MM.1S (cell line): ENCODE measurements around the gene LRCH1.

Experiments used
- DNase-seq: peaks from one replicate; pipeline ENCODE4 v3.0.0-alpha.2; 2015
- H2AFZ ChIP-seq: fragments of 300-600 bp; sonication (generic); 2 replicates; pipeline ENCODE4 v1.6.0; 2016; ENCODE audit warnings: antibody characterized with exemption, low read length
- H3F3A ChIP-seq: fragments of 300-600 bp; sonication (generic); 2 replicates; pipeline ENCODE4 v1.6.1; 2016; ENCODE audit warnings: mild to moderate bottlenecking, antibody characterized with exemption, low read length, moderate library complexity, mixed read lengths; ENCODE audit not compliant: insufficient read depth
- H3K27ac ChIP-seq: fragments of 300-600 bp; sonication (generic); 2 replicates; pipeline ENCODE4 v1.5.1; 2016; ENCODE audit warnings: mild to moderate bottlenecking, low read length
- H3K27me3 ChIP-seq: fragments of 300-600 bp; sonication (generic); replicated peaks from 2 replicates; pipeline ENCODE4 v1.6.0; 2016; ENCODE audit warnings: low read length; ENCODE audit not compliant: insufficient read depth
- H3K36me3 ChIP-seq: fragments of 300-600 bp; sonication (generic); replicated peaks from 2 replicates; pipeline ENCODE4 v1.6.1; 2016; ENCODE audit warnings: mild to moderate bottlenecking, low read length, mixed read lengths; ENCODE audit not compliant: insufficient read depth
- H3K4me1 ChIP-seq: fragments of 300-600 bp; sonication (generic); 2 replicates; pipeline ENCODE4 v1.6.1; 2016; ENCODE audit warnings: low read length, mixed read lengths
- H3K4me2 ChIP-seq: fragments of 300-600 bp; sonication (generic); 2 replicates; pipeline ENCODE4 v1.6.0; 2016; ENCODE audit warnings: low read depth, low read length
- H3K4me3 ChIP-seq: fragments of 300-600 bp; sonication (generic); 2 replicates; pipeline ENCODE4 v1.5.1; 2016; ENCODE audit warnings: low read length, mixed read lengths
- H3K79me2 ChIP-seq: fragments of 300-600 bp; sonication (generic); 2 replicates; pipeline ENCODE4 v1.6.1; 2016; ENCODE audit warnings: mixed run types, low read length, mixed read lengths
- H3K9ac ChIP-seq: fragments of 300-600 bp; sonication (generic); 2 replicates; pipeline ENCODE4 v1.6.1; 2016; ENCODE audit warnings: low read length, mixed read lengths
- H3K9me2 ChIP-seq: fragments of 300-600 bp; sonication (generic); replicated peaks from 2 replicates; pipeline ENCODE4 v1.6.1; 2016; ENCODE audit warnings: mild to moderate bottlenecking, low read length, mixed read lengths; ENCODE audit not compliant: insufficient read depth
- H3K9me3 ChIP-seq: fragments of 300-600 bp; sonication (generic); replicated peaks from 2 replicates; pipeline ENCODE4 v1.6.1; 2016; ENCODE audit warnings: mild to moderate bottlenecking, low read length, mixed read lengths; ENCODE audit not compliant: insufficient read depth
- H4K20me1 ChIP-seq: fragments of 300-600 bp; sonication (generic); 2 replicates; pipeline ENCODE4 v1.6.1; 2016; ENCODE audit warnings: mild to moderate bottlenecking, low read length, moderate library complexity, mixed read lengths; ENCODE audit not compliant: insufficient read depth
- EZH2 ChIP-seq: fragments of 300-600 bp; sonication (generic); optimal IDR thresholded peaks from 2 replicates; pipeline ENCODE3; 2017; ENCODE audit warnings: low read depth, mild to moderate bottlenecking, antibody characterized with exemption, low read length, mixed read lengths
- EZH2phosphoT487 ChIP-seq: fragments of 300-600 bp; sonication (generic); IDR thresholded peaks from 2 replicates; pipeline ENCODE4 v1.6.1; 2018; ENCODE audit warnings: antibody characterized with exemption, low read length
- TF ChIP-seq, protein P1 (sequence below): fragments of 300-600 bp; sonication (generic); IDR thresholded peaks from 2 replicates; pipeline ENCODE4 v1.5.1; 2016; ENCODE audit warnings: antibody characterized with exemption, low read length, mixed read lengths

LRCH1 gene

DNA sequence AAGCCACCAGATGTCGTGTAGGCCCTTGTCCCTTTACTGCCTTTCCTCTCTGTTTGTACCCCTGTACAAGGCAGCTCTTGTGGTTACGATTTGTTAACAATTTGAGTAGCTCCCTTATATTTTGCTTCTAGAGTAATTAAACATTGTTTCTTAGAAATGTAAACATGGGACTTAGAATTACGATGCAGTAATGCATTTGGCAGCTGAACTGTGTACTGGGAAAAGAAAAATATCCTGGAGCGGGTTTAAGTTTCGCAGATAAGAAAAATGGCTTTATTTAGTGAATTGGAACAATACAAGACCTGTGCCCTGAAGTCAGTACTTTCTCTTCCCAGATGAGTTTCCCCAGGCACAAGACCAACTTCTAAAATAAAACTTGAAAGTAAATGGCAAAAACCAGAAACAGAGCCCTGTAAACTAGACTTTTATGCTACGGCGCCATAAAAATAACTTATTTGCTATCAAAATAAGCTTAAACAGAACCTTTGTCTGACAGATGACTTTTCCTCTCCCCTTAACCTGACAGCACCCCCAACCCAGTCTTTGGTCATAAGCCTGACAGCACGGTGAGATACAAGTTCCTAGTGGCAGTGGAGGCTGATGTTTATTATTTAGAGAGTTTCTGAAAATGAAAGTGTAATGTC is 63.0 kb downstream of the LRCH1 start:
- no peak overlapping the region for H3K4me3 ChIP-seq
- no peaks in the 10 kb centered on the region for H3F3A ChIP-seq
- no peaks in the 10 kb centered on the region for H3K4me1 ChIP-seq
- TF ChIP-seq, protein P1, sequence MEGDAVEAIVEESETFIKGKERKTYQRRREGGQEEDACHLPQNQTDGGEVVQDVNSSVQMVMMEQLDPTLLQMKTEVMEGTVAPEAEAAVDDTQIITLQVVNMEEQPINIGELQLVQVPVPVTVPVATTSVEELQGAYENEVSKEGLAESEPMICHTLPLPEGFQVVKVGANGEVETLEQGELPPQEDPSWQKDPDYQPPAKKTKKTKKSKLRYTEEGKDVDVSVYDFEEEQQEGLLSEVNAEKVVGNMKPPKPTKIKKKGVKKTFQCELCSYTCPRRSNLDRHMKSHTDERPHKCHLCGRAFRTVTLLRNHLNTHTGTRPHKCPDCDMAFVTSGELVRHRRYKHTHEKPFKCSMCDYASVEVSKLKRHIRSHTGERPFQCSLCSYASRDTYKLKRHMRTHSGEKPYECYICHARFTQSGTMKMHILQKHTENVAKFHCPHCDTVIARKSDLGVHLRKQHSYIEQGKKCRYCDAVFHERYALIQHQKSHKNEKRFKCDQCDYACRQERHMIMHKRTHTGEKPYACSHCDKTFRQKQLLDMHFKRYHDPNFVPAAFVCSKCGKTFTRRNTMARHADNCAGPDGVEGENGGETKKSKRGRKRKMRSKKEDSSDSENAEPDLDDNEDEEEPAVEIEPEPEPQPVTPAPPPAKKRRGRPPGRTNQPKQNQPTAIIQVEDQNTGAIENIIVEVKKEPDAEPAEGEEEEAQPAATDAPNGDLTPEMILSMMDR, result no peak
- no peak for TF ChIP-seq EZH2phosphoT487
- TF ChIP-seq EZH2, result no peak
- H3K27ac ChIP-seq, result no peak overlapping the region
- peaks cover 33% of the 10 kb centered on the region for H3K79me2 ChIP-seq
- no peaks in the 10 kb centered on the region for H3K36me3 ChIP-seq
- DNase-seq, result no peak
- no peak overlapping the region for H3K4me2 ChIP-seq
- no peaks in the 10 kb centered on the region for H3K9me3 ChIP-seq
- no peaks in the 10 kb centered on the region for H4K20me1 ChIP-seq
- H3K27me3 ChIP-seq, result no peaks in the 10 kb centered on the region
- no peaks in the 10 kb centered on the region for H3K9me2 ChIP-seq
- H3K9ac ChIP-seq, result no peak overlapping the region
- H2AFZ ChIP-seq, result no peak overlapping the region

DNA sequence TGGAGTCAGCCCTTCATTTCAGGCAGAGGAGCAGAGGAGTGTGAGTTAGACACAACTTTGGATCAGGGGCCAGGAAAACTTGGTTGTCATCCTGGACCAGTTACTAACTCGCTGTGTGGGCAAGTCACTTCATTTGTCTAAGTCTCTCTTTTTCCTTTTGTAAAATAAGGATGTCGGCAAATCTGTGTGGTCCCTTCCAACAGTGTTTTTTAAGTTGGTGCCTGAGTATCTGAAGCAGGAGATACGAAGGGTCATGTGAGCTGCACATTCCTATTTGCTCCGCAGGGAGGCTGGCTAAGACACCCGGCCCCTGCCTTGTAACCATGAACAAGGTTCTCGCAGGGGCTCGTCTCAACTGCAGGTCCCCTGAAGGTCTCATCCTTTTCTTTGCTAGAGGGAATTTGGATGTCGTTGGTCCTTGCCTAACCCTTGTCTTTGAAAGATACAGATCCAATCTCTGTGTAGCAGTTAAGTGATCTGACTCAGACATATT is 64.3 kb downstream of the LRCH1 start:
- H3K79me2 ChIP-seq, result peaks cover 36% of the 10 kb centered on the region
- H3K27me3 ChIP-seq, result no peaks in the 10 kb centered on the region
- no peak overlapping the region for H3K4me2 ChIP-seq
- H4K20me1 ChIP-seq, result no peaks in the 10 kb centered on the region
- no peaks in the 10 kb centered on the region for H3K9me2 ChIP-seq
- TF ChIP-seq, protein P1, result no peak
- no peak overlapping the region for H3K4me3 ChIP-seq
- no peaks in the 10 kb centered on the region for H3K4me1 ChIP-seq
- no peaks in the 10 kb centered on the region for H3K9me3 ChIP-seq
- H3F3A ChIP-seq, result no peaks in the 10 kb centered on the region
- no peak overlapping the region for H3K9ac ChIP-seq
- no peaks in the 10 kb centered on the region for H3K36me3 ChIP-seq
- no peak for DNase-seq
- H3K27ac ChIP-seq, result no peak overlapping the region
- no peak overlapping the region for H2AFZ ChIP-seq

DNA sequence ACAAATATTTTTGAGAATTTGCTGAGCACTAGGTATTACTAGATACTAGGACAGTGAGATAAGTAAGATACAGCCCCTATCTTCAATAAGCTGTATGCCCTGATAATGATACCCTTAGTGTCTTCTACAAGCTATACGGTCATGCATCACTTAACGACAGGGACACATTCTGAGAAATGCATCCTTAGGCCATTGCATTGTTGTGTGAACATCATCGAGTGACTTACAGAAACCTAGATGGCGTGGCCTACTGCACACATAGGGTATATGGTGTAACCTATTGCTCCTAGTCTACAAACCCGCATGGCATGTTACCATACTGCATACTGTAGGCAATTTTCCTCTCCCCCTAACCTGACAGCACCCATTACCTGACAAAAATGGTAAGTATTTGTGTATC is 64.9 kb downstream of the LRCH1 start:
- H3K4me3 ChIP-seq, result no peak overlapping the region
- H3K36me3 ChIP-seq, result no peaks in the 10 kb centered on the region
- no peaks in the 10 kb centered on the region for H3F3A ChIP-seq
- TF ChIP-seq, protein P1, result no peak
- TF ChIP-seq EZH2 (no peak), EZH2phosphoT487 (no peak)
- H3K9ac ChIP-seq, result no peak overlapping the region
- no peak overlapping the region for H2AFZ ChIP-seq
- H3K4me2 ChIP-seq, result no peak overlapping the region
- H3K79me2 ChIP-seq, result peaks cover 35% of the 10 kb centered on the region
- no peaks in the 10 kb centered on the region for H3K9me2 ChIP-seq
- H3K27me3 ChIP-seq, result no peaks in the 10 kb centered on the region
- H3K27ac ChIP-seq, result no peak overlapping the region
- no peaks in the 10 kb centered on the region for H3K9me3 ChIP-seq
- DNase-seq, result no peak
- H4K20me1 ChIP-seq, result no peaks in the 10 kb centered on the region
- no peaks in the 10 kb centered on the region for H3K4me1 ChIP-seq
